Measurements from ENCODE around the gene CTDSPL. TPM values are rescaled to one million over a fixed set of nuclear protein-coding genes. Genes with fewer than 3 reads are reported as not detected.

The CTDSPL gene
- total RNA-seq, 1 experiment from 2014 or later = 14.0 TPM

GRCh38 chr3:37836589-37836988 is 25.1 kb upstream of the CTDSPL start:
- H3K4me3 ChIP-seq (ENCODE audit: low read depth, low read length, poor library complexity, severe bottlenecking) = no peak overlapping the region
- BruUV-seq (replicated peaks) = no TSS peak
- CTCF ChIA-PET = no interaction called here
- no peak for DNase-seq (ENCODE audit: low spot score)
- intact Hi-C loops (cut with micrococcal nuclease; ENCODE audit: unreplicated experiment) = no loop called here
- TF ChIP-seq CTCF (conservative IDR thresholded peaks at IDR 0.05; ENCODE audit: low read depth, low read length) (no peak), EZH2 (IDR thresholded peaks at IDR 0.05; ENCODE audit: borderline replicate concordance, low read depth, low read length, poor library complexity, severe bottlenecking) (no peak)
- no peaks in the 10 kb centered on the region for H3K9me3 ChIP-seq (ENCODE audit: low read depth, low read length, poor library complexity, severe bottlenecking)
- H3K4me1 ChIP-seq (ENCODE audit: insufficient read depth, low read length, poor library complexity, severe bottlenecking) = no peaks in the 10 kb centered on the region
- POLR2A ChIA-PET (ENCODE audit: low non-redundant PET) = no interaction called here
- no peaks in the 10 kb centered on the region for H3K36me3 ChIP-seq (ENCODE audit: insufficient read depth, low read length, poor library complexity, severe bottlenecking)
- no peak overlapping the region for H3K27ac ChIP-seq (ENCODE audit: low read depth, low read length, poor library complexity, severe bottlenecking)
- no peaks in the 10 kb centered on the region for H3K27me3 ChIP-seq (replicated peaks; ENCODE audit: insufficient read depth, low read depth, low read length, poor library complexity)

- intact Hi-C loops (cut with micrococcal nuclease; ENCODE audit: unreplicated experiment) = no loop called here
- DNase-seq (ENCODE audit: low spot score) = no peak
- BruUV-seq (replicated peaks) = no TSS peak
- no peaks in the 10 kb centered on the region for H3K4me1 ChIP-seq (ENCODE audit: insufficient read depth, low read length, poor library complexity, severe bottlenecking)
- H3K4me3 ChIP-seq (ENCODE audit: low read depth, low read length, poor library complexity, severe bottlenecking) = no peak overlapping the region
- ChIA-PET CTCF (no interaction called here), POLR2A (ENCODE audit: low non-redundant PET) (no interaction called here)
- H3K27me3 ChIP-seq (replicated peaks; ENCODE audit: insufficient read depth, low read depth, low read length, poor library complexity) = no peaks in the 10 kb centered on the region
- no peak overlapping the region for H3K27ac ChIP-seq (ENCODE audit: low read depth, low read length, poor library complexity, severe bottlenecking)
- H3K36me3 ChIP-seq (ENCODE audit: insufficient read depth, low read length, poor library complexity, severe bottlenecking) = no peaks in the 10 kb centered on the region
- H3K9me3 ChIP-seq (ENCODE audit: low read depth, low read length, poor library complexity, severe bottlenecking) = no peaks in the 10 kb centered on the region
- no peak for TF ChIP-seq CTCF (conservative IDR thresholded peaks at IDR 0.05; ENCODE audit: low read depth, low read length)
- no peak for TF ChIP-seq EZH2 (IDR thresholded peaks at IDR 0.05; ENCODE audit: borderline replicate concordance, low read depth, low read length, poor library complexity, severe bottlenecking)
Measured at GRCh38 chr3:37847689-37848088, 14.0 kb upstream of the CTDSPL start.

- CTCF ChIA-PET = no interaction called here
- H3K36me3 ChIP-seq (ENCODE audit: insufficient read depth, low read length, poor library complexity, severe bottlenecking) = no peaks in the 10 kb centered on the region
- H3K27me3 ChIP-seq (replicated peaks; ENCODE audit: insufficient read depth, low read depth, low read length, poor library complexity) = no peaks in the 10 kb centered on the region
- no peak for DNase-seq (ENCODE audit: low spot score)
- TF ChIP-seq EZH2 (IDR thresholded peaks at IDR 0.05; ENCODE audit: borderline replicate concordance, low read depth, low read length, poor library complexity, severe bottlenecking) = no peak
- TF ChIP-seq CTCF (conservative IDR thresholded peaks at IDR 0.05; ENCODE audit: low read depth, low read length) = no peak
- H3K27ac ChIP-seq (ENCODE audit: low read depth, low read length, poor library complexity, severe bottlenecking) = no peak overlapping the region
- H3K4me1 ChIP-seq (ENCODE audit: insufficient read depth, low read length, poor library complexity, severe bottlenecking) = no peaks in the 10 kb centered on the region
- intact Hi-C loops (cut with micrococcal nuclease; ENCODE audit: unreplicated experiment) = no loop called here
- H3K9me3 ChIP-seq (ENCODE audit: low read depth, low read length, poor library complexity, severe bottlenecking) = no peaks in the 10 kb centered on the region
- POLR2A ChIA-PET (ENCODE audit: low non-redundant PET) = interaction anchor here (0.6 kb wide), 1 partner anchor 9 kb away, joined by 4 read pairs; no protein-coding TSS in a partner anchor
- BruUV-seq (replicated peaks) = no TSS peak
- no peak overlapping the region for H3K4me3 ChIP-seq (ENCODE audit: low read depth, low read length, poor library complexity, severe bottlenecking)
Measured at GRCh38 chr3:37849146-37849923, 12.3 kb upstream of the CTDSPL start.

Data from A673 (cell line).